H9 (cell line): ENCODE data around the gene CPNE7. TPM values are rescaled to one million over a fixed set of nuclear protein-coding genes. Genes with fewer than 3 reads are reported as not detected.

ENCODE experiments used
- DNase-seq: peaks from one replicate; pipeline ENCODE4 v3.0.0-alpha.2; 2017
- H2AFZ ChIP-seq: one replicate; pipeline ENCODE4 v1.6.1; 2013; ENCODE audit warnings: mild to moderate bottlenecking, low read length, control low read depth, moderate library complexity
- H2AK5ac ChIP-seq: 2 replicates; pipeline ENCODE4 v1.6.1; 2013; ENCODE audit warnings: low read length, control low read depth, mixed read lengths; ENCODE audit not compliant: insufficient read length
- H2BK120ac ChIP-seq: one replicate; pipeline ENCODE4 v1.6.1; 2013; ENCODE audit warnings: low read depth, mild to moderate bottlenecking, low read length, control low read depth, inconsistent platforms; ENCODE audit not compliant: poor library complexity, severe bottlenecking
- H2BK12ac ChIP-seq: 2 replicates; pipeline ENCODE4 v1.6.1; 2013; ENCODE audit warnings: low read length, control low read depth, mixed read lengths, low read depth; ENCODE audit not compliant: insufficient read length
- H2BK15ac ChIP-seq: 2 replicates; pipeline ENCODE4 v1.6.1; 2013; ENCODE audit warnings: low read depth, low read length, control low read depth
- H2BK20ac ChIP-seq: one replicate; pipeline ENCODE4 v1.6.1; 2013; ENCODE audit warnings: low read depth, mild to moderate bottlenecking, low read length, control low read depth, inconsistent platforms; ENCODE audit not compliant: poor library complexity, severe bottlenecking
- H2BK5ac ChIP-seq: 2 replicates; pipeline ENCODE4 v1.6.1; 2013; ENCODE audit warnings: low read length, control low read depth, mixed read lengths; ENCODE audit not compliant: insufficient read length
- H3K14ac ChIP-seq: 2 replicates; pipeline ENCODE4 v1.6.1; 2013; ENCODE audit warnings: low read length, control low read depth; ENCODE audit not compliant: insufficient read depth
- H3K18ac ChIP-seq: 2 replicates; pipeline ENCODE4 v1.6.1; 2013; ENCODE audit warnings: low read depth, mild to moderate bottlenecking, mixed read lengths, low read length, control low read depth; ENCODE audit not compliant: insufficient read length
- H3K23ac ChIP-seq: 2 replicates; pipeline ENCODE4 v1.6.1; 2013; ENCODE audit warnings: low read length, control low read depth, mixed read lengths, low read depth; ENCODE audit not compliant: insufficient read length
- H3K23me2 ChIP-seq: 2 replicates; pipeline ENCODE4 v1.6.1; 2013; ENCODE audit warnings: low read depth, mild to moderate bottlenecking, mixed read lengths, low read length, control low read depth; ENCODE audit not compliant: insufficient read length, poor library complexity, severe bottlenecking
- H3K27ac ChIP-seq: 2 replicates; pipeline ENCODE4 v1.5.1; 2013; ENCODE audit warnings: low read length, control low read depth, mixed read lengths, low read depth; ENCODE audit not compliant: insufficient read length
- H3K27me3 ChIP-seq: 2 replicates; pipeline ENCODE4 v1.6.1; 2013; ENCODE audit warnings: low read length, control low read depth, inconsistent platforms; ENCODE audit not compliant: insufficient read depth
- H3K4ac ChIP-seq: 2 replicates; pipeline ENCODE4 v1.6.1; 2013; ENCODE audit warnings: low read depth, mild to moderate bottlenecking, control low read depth, inconsistent platforms, low read length, moderate library complexity
- H3K4me1 ChIP-seq: 2 replicates; pipeline ENCODE4 v1.6.1; 2013; ENCODE audit warnings: low read length, control low read depth, inconsistent platforms; ENCODE audit not compliant: insufficient read depth
- H3K4me2 ChIP-seq: 2 replicates; pipeline ENCODE4 v1.6.1; 2013; ENCODE audit warnings: low read length, control low read depth, mixed read lengths; ENCODE audit not compliant: insufficient read length, insufficient read depth
- H3K56ac ChIP-seq: 2 replicates; pipeline ENCODE4 v1.6.1; 2013; ENCODE audit warnings: low read depth, mild to moderate bottlenecking, mixed read lengths, low read length, control low read depth; ENCODE audit not compliant: insufficient read length
- H3K79me1 ChIP-seq: 2 replicates; pipeline ENCODE4 v1.6.1; 2013; ENCODE audit warnings: low read depth, mild to moderate bottlenecking, moderate library complexity, low read length, control low read depth, inconsistent platforms; ENCODE audit not compliant: insufficient read depth, poor library complexity, severe bottlenecking
- H3K79me2 ChIP-seq: 2 replicates; pipeline ENCODE4 v1.6.1; 2013; ENCODE audit warnings: low read length, control low read depth, inconsistent platforms; ENCODE audit not compliant: insufficient read depth
- H3K9ac ChIP-seq: 2 replicates; pipeline ENCODE4 v1.6.1; 2013; ENCODE audit warnings: low read length, control low read depth, mixed read lengths; ENCODE audit not compliant: insufficient read length; ENCODE audit errors: extremely low read depth
- H3K9me3 ChIP-seq: one replicate; pipeline ENCODE4 v1.6.1; 2013; ENCODE audit warnings: low read depth, low read length, inconsistent platforms; ENCODE audit not compliant: control insufficient read depth
- H3T11ph ChIP-seq: one replicate; pipeline ENCODE4 v1.6.1; 2013; ENCODE audit warnings: mild to moderate bottlenecking, low read length, control low read depth, inconsistent platforms
- H4K20me1 ChIP-seq: one replicate; pipeline ENCODE4 v1.6.1; 2013; ENCODE audit not compliant: control insufficient read depth, insufficient read length, insufficient read depth
- H4K5ac ChIP-seq: 2 replicates; pipeline ENCODE4 v1.6.1; 2013; ENCODE audit warnings: low read depth, mild to moderate bottlenecking, mixed read lengths, low read length, control low read depth; ENCODE audit not compliant: insufficient read length
- H4K8ac ChIP-seq: replicated peaks from 2 replicates; pipeline ENCODE4 v1.6.1; 2013; ENCODE audit warnings: low read length, control low read depth, mixed read lengths, low read depth; ENCODE audit not compliant: insufficient read length
- H4K91ac ChIP-seq: 2 replicates; pipeline ENCODE4 v1.6.1; 2013; ENCODE audit warnings: low read depth, mild to moderate bottlenecking, moderate library complexity, mixed read lengths, low read length, control low read depth; ENCODE audit not compliant: insufficient read length
- H3K27ac Mint-ChIP-seq, 3 experiments: 2 replicates in 2 of 3; 3 replicates in 1 of 3; pipeline ENCODE4 v1.8.0; 2020 to 2021; ENCODE audit warnings: mixed read lengths in 3 of 3, mild to moderate bottlenecking in 1 of 3, moderate library complexity in 1 of 3
- H3K27me3 Mint-ChIP-seq: 2 replicates; pipeline ENCODE4 v1.8.0; 2021; ENCODE audit warnings: low read depth, mild to moderate bottlenecking, moderate library complexity, mixed read lengths
- H3K36me3 Mint-ChIP-seq, 3 experiments: 2 replicates in 2 of 3; 3 replicates in 1 of 3; pipeline ENCODE4 v1.8.0; 2020 to 2021; ENCODE audit warnings: low read depth in 3 of 3, mixed read lengths in 3 of 3; ENCODE audit not compliant: insufficient read depth in 1 of 3
- H3K4me1 Mint-ChIP-seq, 2 experiments: 2 replicates each; pipeline ENCODE4 v1.8.0; 2020; ENCODE audit warnings: mixed read lengths in 2 of 2
- H3K4me3 Mint-ChIP-seq, 2 experiments: 2 replicates in 1 of 2; 3 replicates in 1 of 2; pipeline ENCODE4 v1.8.0; 2020 to 2021; ENCODE audit warnings: mild to moderate bottlenecking in 2 of 2, mixed read lengths in 2 of 2, moderate library complexity in 1 of 2
- H3K9me3 Mint-ChIP-seq, 2 experiments: 2 replicates in 1 of 2; 3 replicates in 1 of 2; pipeline ENCODE4 v1.8.0; 2020; ENCODE audit warnings: mild to moderate bottlenecking in 2 of 2, mixed read lengths in 2 of 2, moderate library complexity in 1 of 2
- CTCF ChIP-seq: fragments of 200-600 bp; sonication (generic); conservative IDR thresholded peaks from 3 replicates; pipeline ENCODE4 v1.8.0; 2021; ENCODE audit warnings: antibody characterized with exemption, mild to moderate bottlenecking
- WGBS: extraction: QIAGEN DNeasy Blood & Tissue Kit; methylation state at CpG from one replicate; pipeline ENCODE4 v1.1.7; 2013; ENCODE audit warnings: missing lambda C conversion rate, low lambda C conversion rate, mixed read lengths; ENCODE audit not compliant: insufficient read length; ENCODE audit errors: extremely low coverage; 5-methylcytosine and 5-hydroxymethylcytosine counted together
- total RNA-seq: library from RNA; stranded (reverse); gene quantifications from 2 replicates; pipeline ENCODE4 v1.2.1, GENCODE V29; 2021

Gene CPNE7
- total RNA-seq, 1 experiment from 2014 or later: 23.4 TPM

- Histone ChIP-seq H2AFZ (no peak overlapping the region), H3K27ac (no peak overlapping the region), H4K8ac (no peak overlapping the region), H2BK5ac (no peak overlapping the region), H3K14ac (no peak overlapping the region), H4K5ac (no peak overlapping the region), H2BK12ac (no peak overlapping the region), H3K79me1 (no peaks in the 10 kb centered on the region), H3K9ac (no peak overlapping the region), H2BK20ac (no peak overlapping the region), H2BK120ac (no peak overlapping the region), H4K20me1 (no peaks in the 10 kb centered on the region), H3K23me2 (no peaks in the 10 kb centered on the region), H3K23ac (no peak overlapping the region), H3K4ac (no peak overlapping the region), H3T11ph (no peak overlapping the region), H2BK15ac (no peak overlapping the region), H3K4me1 (no peaks in the 10 kb centered on the region; the same call in 1 of the 2 replicates), H3K27me3 (no peaks in the 10 kb centered on the region), H4K91ac (no peak overlapping the region), H3K4me2 (no peak overlapping the region), H2AK5ac (no peak overlapping the region), H3K56ac (no peak overlapping the region), H3K79me2 (no peaks in the 10 kb centered on the region), H3K18ac (no peak overlapping the region), H3K9me3 (no peaks in the 10 kb centered on the region)
- peak; percentile 89 for DNase-seq
- 0 out of 7 replicates have a peak, but pooled peaks cover 0 to 3% (median 0%) of the 10 kb centered on the region in 3 experiments for H3K36me3 Mint-ChIP-seq
- peak; percentile 72 for TF ChIP-seq CTCF
- H3K4me3 Mint-ChIP-seq: no peak overlapping the region
- H3K27ac Mint-ChIP-seq: 0 out of 7 replicates have a peak overlapping the region, but pooled peaks of 1 of the 3 experiments have one; percentile 68
- H3K4me1 Mint-ChIP-seq: peaks cover 5 to 12% of the 10 kb centered on the region in 2 experiments
- H3K27me3 Mint-ChIP-seq: peaks cover 4% of the 10 kb centered on the region
- no peaks in the 10 kb centered on the region; a peak in 1 of 5 replicates for H3K9me3 Mint-ChIP-seq
- WGBS: no CpG with 5 or more reads among the region's 8 CpGs
These were observed 23.9 kb downstream of the CPNE7 start for GRCh38 chr16:89599451-89599858.
